Mononuclear cell (primary cell): ENCODE measurements around the gene ZNF366. TPM values are rescaled to one million over a fixed set of nuclear protein-coding genes. Genes with fewer than 3 reads are reported as not detected.

ENCODE experiments used
- H3K27me3 ChIP-seq: 2 replicates; pipeline ENCODE4 v1.6.0; 2011; ENCODE audit warnings: low read length, control low read depth; ENCODE audit not compliant: insufficient read depth
- H3K4me1 ChIP-seq: 2 replicates; pipeline ENCODE4 v1.5.1; 2011; ENCODE audit warnings: mild to moderate bottlenecking, low read length, control low read depth; ENCODE audit not compliant: insufficient read depth
- H3K4me3 ChIP-seq: 2 replicates; pipeline ENCODE4 v1.5.1; 2011; ENCODE audit warnings: mild to moderate bottlenecking, low read length, moderate library complexity
- H3K9me3 ChIP-seq: 2 replicates; pipeline ENCODE4 v1.5.1; 2011; ENCODE audit warnings: low read depth, mild to moderate bottlenecking, control low read depth, low read length
- total RNA-seq: library from RNA; depleted of rRNA; stranded (reverse); fragments of >200 nt; gene quantifications from one replicate; pipeline ENCODE4 v1.2.3, GENCODE V29; 2012

Gene ZNF366
- total RNA-seq, 1 donor, result 0.10 TPM

- no peaks in the 10 kb centered on the region for H3K9me3 ChIP-seq
- H3K4me1 ChIP-seq, result peaks cover 15% of the 10 kb centered on the region
- H3K4me3 ChIP-seq, result no peak overlapping the region
- H3K27me3 ChIP-seq, result no peaks in the 10 kb centered on the region
Observed at GRCh38 chr5:72455476-72455875, 51.7 kb downstream of the ZNF366 start.

- Histone ChIP-seq H3K4me1 (peaks cover 15% of the 10 kb centered on the region), H3K9me3 (no peaks in the 10 kb centered on the region), H3K4me3 (no peak overlapping the region), H3K27me3 (no peaks in the 10 kb centered on the region)
Observed at GRCh38 chr5:72454996-72455395, 52.2 kb downstream of the ZNF366 start.

- no peaks in the 10 kb centered on the region for H3K9me3 ChIP-seq
- H3K27me3 ChIP-seq, result no peaks in the 10 kb centered on the region
- no peak overlapping the region for H3K4me3 ChIP-seq
Observed at GRCh38 chr5:72453246-72453775, 53.9 kb downstream of the ZNF366 start.

GRCh38 chr5:72452515-72453245, 54.5 kb downstream of the ZNF366 start:
- Histone ChIP-seq H3K9me3 (no peaks in the 10 kb centered on the region), H3K27me3 (no peaks in the 10 kb centered on the region), H3K4me3 (no peak overlapping the region), H3K4me1 (peaks cover 15% of the 10 kb centered on the region)

More at GRCh38 chr5:72453246-72453775, 53.9 kb downstream of the ZNF366 start:
- H3K4me1 ChIP-seq, result peaks cover 15% of the 10 kb centered on the region

- Histone ChIP-seq H3K27me3 (no peaks in the 10 kb centered on the region), H3K9me3 (no peaks in the 10 kb centered on the region), H3K4me3 (no peak overlapping the region), H3K4me1 (peaks cover 15% of the 10 kb centered on the region)
Observed at GRCh38 chr5:72451741-72452505, 55.3 kb downstream of the ZNF366 start.

GRCh38 chr5:72448368-72448767, 58.8 kb downstream of the ZNF366 start:
- H3K27me3 ChIP-seq, result no peaks in the 10 kb centered on the region
- H3K4me1 ChIP-seq, result peaks cover 15% of the 10 kb centered on the region
- no peaks in the 10 kb centered on the region for H3K9me3 ChIP-seq
- no peak overlapping the region for H3K4me3 ChIP-seq

GRCh38 chr5:72447751-72448150, 59.5 kb downstream of the ZNF366 start:
- no peak overlapping the region for H3K4me3 ChIP-seq
- H3K4me1 ChIP-seq, result peaks cover 13% of the 10 kb centered on the region
- H3K27me3 ChIP-seq, result no peaks in the 10 kb centered on the region
- H3K9me3 ChIP-seq, result no peaks in the 10 kb centered on the region

- no peaks in the 10 kb centered on the region for H3K27me3 ChIP-seq
- no peaks in the 10 kb centered on the region for H3K9me3 ChIP-seq
Observed at GRCh38 chr5:72445969-72446368, 61.2 kb downstream of the ZNF366 start.

GRCh38 chr5:72443883-72444282, 63.3 kb downstream of the ZNF366 start:
- Histone ChIP-seq H3K4me3 (no peak overlapping the region), H3K27me3 (no peaks in the 10 kb centered on the region), H3K4me1 (no peaks in the 10 kb centered on the region), H3K9me3 (no peaks in the 10 kb centered on the region)

More at GRCh38 chr5:72445969-72446368, 61.2 kb downstream of the ZNF366 start:
- Histone ChIP-seq H3K4me1 (no peaks in the 10 kb centered on the region), H3K4me3 (no peak overlapping the region)

GRCh38 chr5:72441862-72442540, 65.2 kb downstream of the ZNF366 start:
- Histone ChIP-seq H3K9me3 (no peaks in the 10 kb centered on the region), H3K4me1 (no peaks in the 10 kb centered on the region), H3K4me3 (no peak overlapping the region), H3K27me3 (no peaks in the 10 kb centered on the region)

GRCh38 chr5:72441094-72441723, 66.0 kb downstream of the ZNF366 start:
- no peaks in the 10 kb centered on the region for H3K4me1 ChIP-seq
- H3K4me3 ChIP-seq, result no peak overlapping the region
- H3K27me3 ChIP-seq, result no peaks in the 10 kb centered on the region
- no peaks in the 10 kb centered on the region for H3K9me3 ChIP-seq

- Histone ChIP-seq H3K9me3 (no peaks in the 10 kb centered on the region), H3K4me1 (no peaks in the 10 kb centered on the region), H3K4me3 (no peak overlapping the region), H3K27me3 (no peaks in the 10 kb centered on the region)
Observed at GRCh38 chr5:72440207-72440638, 67.0 kb downstream of the ZNF366 start.

- Histone ChIP-seq H3K4me3 (no peak overlapping the region), H3K4me1 (no peaks in the 10 kb centered on the region), H3K9me3 (no peaks in the 10 kb centered on the region), H3K27me3 (no peaks in the 10 kb centered on the region)
Observed at GRCh38 chr5:72439192-72439591, 68.0 kb downstream of the ZNF366 start.

GRCh38 chr5:72438141-72438540, 69.1 kb downstream of the ZNF366 start:
- Histone ChIP-seq H3K9me3 (no peaks in the 10 kb centered on the region), H3K4me1 (no peaks in the 10 kb centered on the region), H3K27me3 (no peaks in the 10 kb centered on the region), H3K4me3 (no peak overlapping the region)
